HG03060 (cell line): ENCODE data around the gene IFNGR1.

Source experiments
- ATAC-seq: cut with Tn5 transposase; IDR thresholded peaks from one replicate; pipeline ENCODE4 v1.9.1; 2021; ENCODE audit warnings: low read depth, moderate number of reproducible peaks; ENCODE audit not compliant: unreplicated experiment

Gene IFNGR1

GRCh38 chr6:137181891-137182653 lies 37.1 kb downstream of the IFNGR1 start:
- no peak for ATAC-seq

GRCh38 chr6:137177611-137178010 lies 41.6 kb downstream of the IFNGR1 start:
- ATAC-seq, result no peak

- no peak for ATAC-seq
These were observed 42.5 kb downstream of the IFNGR1 start for GRCh38 chr6:137176729-137177128.

GRCh38 chr6:137175868-137176245 lies 43.3 kb downstream of the IFNGR1 start:
- no peak for ATAC-seq

- ATAC-seq, result no peak
These were observed 43.9 kb downstream of the IFNGR1 start for GRCh38 chr6:137175157-137175867.

GRCh38 chr6:137173501-137173900 lies 45.7 kb downstream of the IFNGR1 start, which contains the start of gene IL22RA2:
IL22RA2 (minus strand) TSS chr6:137173644; CDS start chr6:137161749, 11,895 bp downstream.
- ATAC-seq, result no peak

GRCh38 chr6:137172734-137173431 lies 46.3 kb downstream of the IFNGR1 start:
- ATAC-seq, result no peak

- ATAC-seq, result no peak
These were observed 47.1 kb downstream of the IFNGR1 start for GRCh38 chr6:137171824-137172733.

GRCh38 chr6:137171053-137171374 lies 48.2 kb downstream of the IFNGR1 start:
- no peak for ATAC-seq

- no peak for ATAC-seq
These were observed 48.7 kb downstream of the IFNGR1 start for GRCh38 chr6:137170266-137171052.

GRCh38 chr6:137167702-137168377 lies 51.3 kb downstream of the IFNGR1 start:
- no peak for ATAC-seq

- no peak for ATAC-seq
These were observed 52.7 kb downstream of the IFNGR1 start for GRCh38 chr6:137166247-137167098.

GRCh38 chr6:137165375-137166246 lies 53.6 kb downstream of the IFNGR1 start:
- peak; percentile 33 for ATAC-seq

GRCh38 chr6:137163732-137164318 lies 55.4 kb downstream of the IFNGR1 start:
- ATAC-seq, result no peak

- ATAC-seq, result no peak
These were observed 56.4 kb downstream of the IFNGR1 start for GRCh38 chr6:137162692-137163306.

GRCh38 chr6:137161949-137162348 lies 57.2 kb downstream of the IFNGR1 start:
- ATAC-seq, result no peak
